Hematopoietic multipotent progenitor cell treated with erythropoietin and hydrocortisone succinate and interleukin-3 and kit ligand, for 4 days (in vitro differentiated cells): ENCODE results near the gene FUT7.

Experiments used
- DNase-seq: peaks from one replicate; pipeline ENCODE4 v3.0.0-alpha.2; 2015

FUT7 gene

GRCh38 chr9:137032858-137033257, 970 bp upstream of the FUT7 start:
- peak; percentile 86 for DNase-seq

- peak; percentile 93 for DNase-seq
Measured at GRCh38 chr9:137030538-137031527, 1.1 kb downstream of the FUT7 start.

GRCh38 chr9:137030006-137030405, 1.9 kb downstream of the FUT7 start:
- DNase-seq = peak; percentile 71

- DNase-seq = peak; percentile 87
Measured at GRCh38 chr9:137029058-137029936, 2.6 kb downstream of the FUT7 start.

- DNase-seq = peak; percentile 81
Measured at GRCh38 chr9:137028263-137029057, 3.4 kb downstream of the FUT7 start.

GRCh38 chr9:137027369-137028262, 4.3 kb downstream of the FUT7 start, which contains the start of gene ABCA2:
TSS of gene ABCA2 (minus strand) at chr9:137028237. CDS start at chr9:137028140, 97 bp downstream.
- no peak for DNase-seq

GRCh38 chr9:137026828-137027227, 5.1 kb downstream of the FUT7 start:
- no peak for DNase-seq

GRCh38 chr9:137026384-137026783, 5.5 kb downstream of the FUT7 start:
- DNase-seq = no peak

- DNase-seq = peak; percentile 39
Measured at GRCh38 chr9:137025517-137025966, 6.3 kb downstream of the FUT7 start.

GRCh38 chr9:137023583-137023991, 8.3 kb downstream of the FUT7 start:
- DNase-seq = no peak

- no peak for DNase-seq
Measured at GRCh38 chr9:137023157-137023556, 8.7 kb downstream of the FUT7 start.

- no peak for DNase-seq
Measured at GRCh38 chr9:137022662-137023008, 9.3 kb downstream of the FUT7 start.

GRCh38 chr9:137021979-137022661, 9.8 kb downstream of the FUT7 start:
- DNase-seq = peak; percentile 95

- DNase-seq = no peak
Measured at GRCh38 chr9:137021568-137021978, 10.3 kb downstream of the FUT7 start.

GRCh38 chr9:137020771-137021567, 10.9 kb downstream of the FUT7 start:
- DNase-seq = no peak

GRCh38 chr9:137019891-137020683, 11.8 kb downstream of the FUT7 start:
- no peak for DNase-seq

GRCh38 chr9:137018761-137019559, 12.9 kb downstream of the FUT7 start:
- DNase-seq = no peak
